ENCODE data around the gene WASF3. TPM values are rescaled to one million over a fixed set of nuclear protein-coding genes. Genes with fewer than 3 reads are reported as not detected.

Gene WASF3
- polyA plus RNA-seq, 3 donors = not detected

DNA sequence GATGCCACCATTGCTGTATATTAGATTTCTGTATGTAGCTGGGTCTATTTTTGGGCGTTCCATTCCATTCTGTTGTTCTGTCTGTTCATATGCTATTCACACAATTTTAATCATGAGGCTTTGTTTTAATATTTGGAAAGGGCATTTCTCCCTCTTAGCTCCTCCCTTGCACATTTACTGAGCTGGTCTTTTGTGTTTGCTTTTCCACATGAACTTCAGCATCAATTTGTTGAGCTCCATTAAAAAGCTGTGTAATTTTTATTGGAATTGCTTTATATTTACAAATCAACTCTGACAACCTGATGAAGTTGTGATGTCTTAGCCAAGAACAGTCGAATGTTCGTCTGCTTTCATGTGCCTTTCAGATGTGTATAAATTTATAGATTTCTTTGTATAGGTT lies 14.0 kb downstream of the WASF3 start:
- no peak overlapping the region for H3K9ac ChIP-seq (ENCODE audit: insufficient read depth, low read length, poor library complexity, severe bottlenecking)
- intact Hi-C loops (cut with micrococcal nuclease) = no loop called here
- Mint-ChIP-seq H3K27ac (no peak overlapping the region), H3K36me3 (no peaks in the 10 kb centered on the region), H3K4me1 (no peaks in the 10 kb centered on the region), H3K9me3 (peaks cover 2 to 9% (median 4%) of the 10 kb centered on the region in 7 donors), H3K4me3 (no peak overlapping the region), H3K27me3 (ENCODE audit: low read depth in 3 of 3) (peaks cover 0 to 10% (median under 1%) of the 10 kb centered on the region in 3 donors)
- H3K36me3 ChIP-seq (replicated peaks in 1 of 2; ENCODE audit: control insufficient read depth in 1 of 2, insufficient read depth in 2 of 2, low read length in 2 of 2) = no peaks in the 10 kb centered on the region
- TF ChIP-seq, protein P1, sequence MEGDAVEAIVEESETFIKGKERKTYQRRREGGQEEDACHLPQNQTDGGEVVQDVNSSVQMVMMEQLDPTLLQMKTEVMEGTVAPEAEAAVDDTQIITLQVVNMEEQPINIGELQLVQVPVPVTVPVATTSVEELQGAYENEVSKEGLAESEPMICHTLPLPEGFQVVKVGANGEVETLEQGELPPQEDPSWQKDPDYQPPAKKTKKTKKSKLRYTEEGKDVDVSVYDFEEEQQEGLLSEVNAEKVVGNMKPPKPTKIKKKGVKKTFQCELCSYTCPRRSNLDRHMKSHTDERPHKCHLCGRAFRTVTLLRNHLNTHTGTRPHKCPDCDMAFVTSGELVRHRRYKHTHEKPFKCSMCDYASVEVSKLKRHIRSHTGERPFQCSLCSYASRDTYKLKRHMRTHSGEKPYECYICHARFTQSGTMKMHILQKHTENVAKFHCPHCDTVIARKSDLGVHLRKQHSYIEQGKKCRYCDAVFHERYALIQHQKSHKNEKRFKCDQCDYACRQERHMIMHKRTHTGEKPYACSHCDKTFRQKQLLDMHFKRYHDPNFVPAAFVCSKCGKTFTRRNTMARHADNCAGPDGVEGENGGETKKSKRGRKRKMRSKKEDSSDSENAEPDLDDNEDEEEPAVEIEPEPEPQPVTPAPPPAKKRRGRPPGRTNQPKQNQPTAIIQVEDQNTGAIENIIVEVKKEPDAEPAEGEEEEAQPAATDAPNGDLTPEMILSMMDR (IDR thresholded peaks at IDR 0.05) = no peak
- no CpG with 5 or more reads among the region's 3 CpGs for WGBS (ENCODE audit: insufficient coverage)
- DNase-seq = no peak
- no peak overlapping the region for H2AFZ ChIP-seq (ENCODE audit: insufficient read depth, low read depth, low read length, poor library complexity, severe bottlenecking)
- H3K9me3 ChIP-seq (replicated peaks in 1 of 2; ENCODE audit: control insufficient read depth in 1 of 2, insufficient read depth in 1 of 2, low read length in 2 of 2) = no peaks in the 10 kb centered on the region
- H3K4me3 ChIP-seq (replicated peaks in 1 of 3; ENCODE audit: low read depth in 2 of 3, low read length in 3 of 3) = no peak overlapping the region
- no peaks in the 10 kb centered on the region for H3K4me1 ChIP-seq (ENCODE audit: control insufficient read depth in 1 of 2, insufficient read depth in 2 of 2, low read length in 2 of 2)
- H4K20me1 ChIP-seq (ENCODE audit: insufficient read depth, low read length) = no peaks in the 10 kb centered on the region
- no peaks in the 10 kb centered on the region for H3K27me3 ChIP-seq (ENCODE audit: control insufficient read depth in 2 of 2, insufficient read depth in 2 of 2, low read length in 2 of 2)
- no peaks in the 10 kb centered on the region for H3K79me2 ChIP-seq (ENCODE audit: insufficient read depth, low read length)
- no peak overlapping the region for H3K4me2 ChIP-seq (replicated peaks; ENCODE audit: extremely low read depth, low read length, poor library complexity, severe bottlenecking)
- H3K27ac ChIP-seq (ENCODE audit: low read depth in 1 of 2, low read length in 2 of 2) = no peak overlapping the region

DNA sequence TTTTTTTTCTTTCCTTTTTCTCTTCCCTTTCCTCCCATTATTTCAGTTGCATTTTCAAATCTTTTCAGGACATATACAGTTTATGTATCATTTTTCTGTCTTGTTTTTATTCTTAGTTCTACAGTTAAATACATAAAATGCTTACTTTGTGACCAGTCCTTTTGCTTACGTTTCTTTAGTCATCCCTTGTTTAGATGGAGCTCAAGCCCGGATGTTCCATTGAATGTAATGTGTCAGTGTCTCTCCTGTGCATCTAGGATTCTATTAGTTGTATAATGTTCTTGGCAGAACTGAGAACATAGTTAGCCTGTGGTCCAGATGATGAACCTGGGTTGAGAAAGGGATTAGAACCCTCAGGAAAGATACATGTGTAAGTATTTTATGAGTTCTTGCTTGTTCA lies 17.8 kb downstream of the WASF3 start:
- Histone ChIP-seq H3K9me3 (replicated peaks in 1 of 2; ENCODE audit: control insufficient read depth in 1 of 2, insufficient read depth in 1 of 2, low read length in 2 of 2) (peaks cover 0 to 7% of the 10 kb centered on the region in 2 donors), H4K20me1 (ENCODE audit: insufficient read depth, low read length) (no peaks in the 10 kb centered on the region), H2AFZ (ENCODE audit: insufficient read depth, low read depth, low read length, poor library complexity, severe bottlenecking) (no peak overlapping the region), H3K4me3 (replicated peaks in 1 of 3; ENCODE audit: low read depth in 2 of 3, low read length in 3 of 3) (no peak overlapping the region), H3K4me2 (replicated peaks; ENCODE audit: extremely low read depth, low read length, poor library complexity, severe bottlenecking) (no peak overlapping the region), H3K79me2 (ENCODE audit: insufficient read depth, low read length) (no peaks in the 10 kb centered on the region), H3K4me1 (ENCODE audit: control insufficient read depth in 1 of 2, insufficient read depth in 2 of 2, low read length in 2 of 2) (no peaks in the 10 kb centered on the region), H3K9ac (ENCODE audit: insufficient read depth, low read length, poor library complexity, severe bottlenecking) (no peak overlapping the region), H3K27ac (ENCODE audit: low read depth in 1 of 2, low read length in 2 of 2) (no peak overlapping the region), H3K36me3 (replicated peaks in 1 of 2; ENCODE audit: control insufficient read depth in 1 of 2, insufficient read depth in 2 of 2, low read length in 2 of 2) (no peaks in the 10 kb centered on the region), H3K27me3 (ENCODE audit: control insufficient read depth in 2 of 2, insufficient read depth in 2 of 2, low read length in 2 of 2) (no peaks in the 10 kb centered on the region)
- Mint-ChIP-seq H3K36me3 (no peaks in the 10 kb centered on the region), H3K27ac (no peak overlapping the region), H3K27me3 (ENCODE audit: low read depth in 3 of 3) (peaks cover 0 to 8% (median 0%) of the 10 kb centered on the region in 3 donors), H3K9me3 (peaks cover 3 to 13% (median 5%) of the 10 kb centered on the region in 7 donors), H3K4me1 (no peaks in the 10 kb centered on the region), H3K4me3 (no peak overlapping the region)
- DNase-seq = no peak
- intact Hi-C loops (cut with micrococcal nuclease) = no loop called here
- TF ChIP-seq, protein P1 (IDR thresholded peaks at IDR 0.05) = no peak
- WGBS (ENCODE audit: insufficient coverage) = 100% methylated on average over 1 of the region's 2 CpGs

Data from CD14-positive monocyte (primary cell).